Measurements from ENCODE around the gene GADD45G. TPM values are rescaled to one million over a fixed set of nuclear protein-coding genes. Genes with fewer than 3 reads are reported as not detected.

GADD45G gene
- total and polyA plus RNA-seq, 10 of the 15 experiments (the other 5 are each of a cell fraction or from before 2014, with no cell fraction given) = 0.07 to 1.00 (median 0.29) TPM; not detected in 4

GRCh38 chr9:89592213-89592815 lies 12.5 kb upstream of the GADD45G start:
- RAD21 ChIA-PET (ENCODE audit: unreplicated experiment) = interaction anchor here (1.4 to 3.2 kb wide), 2 partner anchors 11 to 507 kb away, joined by 4 to 13 read pairs; no protein-coding TSS in a partner anchor
- no peak for ATAC-seq

More at GRCh38 chr9:89592213-89592815, 12.5 kb upstream of the GADD45G start:
- no peak for TF ChIP-seq POLR2AphosphoS5 (IDR thresholded peaks at IDR 0.05; ENCODE audit: low read length)
- TF ChIP-seq RBBP5 (conservative IDR thresholded peaks at IDR 0.05) = no peak
- no peak for TF ChIP-seq CHD1 (IDR thresholded peaks at IDR 0.05; ENCODE audit: low read depth, low read length)
- TF ChIP-seq YY1 (IDR thresholded peaks at IDR 0.05; ENCODE audit: low read depth, low read length) = no peak
- TF ChIP-seq FOS (IDR thresholded peaks at IDR 0.05; ENCODE audit: borderline replicate concordance, extremely low read depth, insufficient read length) = no peak
- no peak for TF ChIP-seq POU2F2 (IDR thresholded peaks at IDR 0.05; ENCODE audit: borderline replicate concordance, low read depth, low read length)
- TF ChIP-seq KAT2A (conservative IDR thresholded peaks at IDR 0.05; ENCODE audit: control insufficient read depth, low read depth, low read length) = no peak
- CTCF ChIA-PET = interaction anchor here (0.7 to 4.4 kb wide), 13 partner anchors 10 to 513 kb away, joined by 3 to 37 read pairs (median 6); no protein-coding TSS in a partner anchor
- H3K4me1 ChIP-seq (ENCODE audit: control insufficient read depth, insufficient read depth, low read length) = no peaks in the 10 kb centered on the region
- H3K36me3 ChIP-seq (ENCODE audit: control insufficient read depth in 2 of 2, insufficient read depth in 2 of 2, low read length in 1 of 2) = no peaks in the 10 kb centered on the region
- DNase-seq (ENCODE audit: low read depth, low spot score) (no peak), FAIRE-seq (no peak)
- in situ Hi-C loops (cut with MboI) (loop anchor here (10.0 to 25.0 kb wide), 3 partner anchors 612 to 1270 kb away; no protein-coding TSS in a partner anchor), intact Hi-C loops (cut with micrococcal nuclease; ENCODE audit: unreplicated experiment) (loop anchor here (10.0 kb wide), 1 partner anchor 1172 kb away; no protein-coding TSS in a partner anchor)
- peaks cover 3 to 8% of the 10 kb centered on the region in 2 experiments for H3K27me3 ChIP-seq (replicated peaks in 1 of 2; ENCODE audit: control insufficient read depth in 2 of 2, insufficient read depth in 2 of 2, low read length in 1 of 2)
- POLR2A ChIA-PET = no interaction called here
- H3K4me3 ChIP-seq = no peak overlapping the region
- no peak overlapping the region for H3K9ac ChIP-seq (ENCODE audit: control insufficient read depth, insufficient read depth, low read length)
- H3K27ac ChIP-seq (ENCODE audit: control insufficient read depth, insufficient read depth) = no peak overlapping the region
- H2AFZ ChIP-seq (ENCODE audit: control insufficient read depth, low read depth, low read length) = no peak overlapping the region
- H3K9me3 ChIP-seq (replicated peaks; ENCODE audit: control insufficient read depth, insufficient read depth, low read length) = no peaks in the 10 kb centered on the region
- H4K20me1 ChIP-seq (ENCODE audit: control insufficient read depth, insufficient read depth) = no peaks in the 10 kb centered on the region
- SMC1A ChIA-PET (ENCODE audit: uncharacterized antibody, unreplicated experiment) = interaction anchor here (0.6 to 2.4 kb wide), 4 partner anchors 10 to 520 kb away, joined by 3 to 12 read pairs (median 6); no protein-coding TSS in a partner anchor
- no peaks in the 10 kb centered on the region for H3K79me2 ChIP-seq (ENCODE audit: control insufficient read depth, insufficient read depth, low read length)
- WGBS (ENCODE audit: insufficient coverage, insufficient replicate concordance, low lambda C conversion rate, missing lambda C conversion rate) = 22% methylated on average over 12 of the region's 12 CpGs
- no TSS peak for BruUV-seq (replicated peaks)
- no peak overlapping the region for H3K4me2 ChIP-seq (ENCODE audit: control insufficient read depth, insufficient read depth)

All from GM12878 (cell line).